ENCODE results near the gene AHRR.
A peak's percentile ranks its signal among the peaks of the same experiment; 100 is the strongest.

The AHRR gene

GRCh38 chr5:345404-346195, 24.1 kb downstream of the AHRR start:
- POLR2A ChIA-PET (ENCODE audit: low non-redundant PET), result no interaction called here
- H3K27ac ChIP-seq, result peak overlapping the region; percentile 56
- no peak for TF ChIP-seq CTCF (conservative IDR thresholded peaks at IDR 0.05; ENCODE audit: low read depth)
- CTCF ChIA-PET, result no interaction called here
- DNase-seq (ENCODE audit: low spot score), result no peak

- ChIA-PET CTCF (no interaction called here), POLR2A (ENCODE audit: low non-redundant PET) (no interaction called here)
- no peak for DNase-seq (ENCODE audit: low spot score)
- no peak for TF ChIP-seq CTCF (conservative IDR thresholded peaks at IDR 0.05; ENCODE audit: low read depth)
- peak overlapping the region; percentile 56 for H3K27ac ChIP-seq
These were observed 24.9 kb downstream of the AHRR start for GRCh38 chr5:346229-346935.

- no peak for TF ChIP-seq CTCF (conservative IDR thresholded peaks at IDR 0.05; ENCODE audit: low read depth)
- ChIA-PET CTCF (interaction anchor here (0.5 kb wide), 1 partner anchor 9 kb away, joined by 3 read pairs; no protein-coding TSS in a partner anchor), POLR2A (ENCODE audit: low non-redundant PET) (no interaction called here)
- H3K27ac ChIP-seq, result 0 out of 2 replicates have a peak overlapping the region, but pooled peaks have one; percentile 8
- DNase-seq (ENCODE audit: low spot score), result no peak
These were observed 26.3 kb downstream of the AHRR start for GRCh38 chr5:347712-348284.

- no peak for DNase-seq (ENCODE audit: low spot score)
- ChIA-PET POLR2A (ENCODE audit: low non-redundant PET) (no interaction called here), CTCF (interaction anchor here (1.0 kb wide), 1 partner anchor 160 kb away, joined by 3 read pairs; no protein-coding TSS in a partner anchor)
- TF ChIP-seq CTCF (conservative IDR thresholded peaks at IDR 0.05; ENCODE audit: low read depth), result no peak
- H3K27ac ChIP-seq, result no peak overlapping the region
These were observed 27.2 kb downstream of the AHRR start for GRCh38 chr5:348726-349125.

GRCh38 chr5:350355-350754, 28.8 kb downstream of the AHRR start:
- ChIA-PET POLR2A (ENCODE audit: low non-redundant PET) (no interaction called here), CTCF (no interaction called here)
- no peak for DNase-seq (ENCODE audit: low spot score)
- no peak overlapping the region for H3K27ac ChIP-seq
- TF ChIP-seq CTCF (conservative IDR thresholded peaks at IDR 0.05; ENCODE audit: low read depth), result no peak

- no peak overlapping the region for H3K27ac ChIP-seq
- TF ChIP-seq CTCF (conservative IDR thresholded peaks at IDR 0.05; ENCODE audit: low read depth), result no peak
- POLR2A ChIA-PET (ENCODE audit: low non-redundant PET), result no interaction called here
- CTCF ChIA-PET, result no interaction called here
- no peak for DNase-seq (ENCODE audit: low spot score)
These were observed 29.8 kb downstream of the AHRR start for GRCh38 chr5:351084-351920.
